ENCODE data around the gene ERC2.

- TF ChIP-seq, protein P1, sequence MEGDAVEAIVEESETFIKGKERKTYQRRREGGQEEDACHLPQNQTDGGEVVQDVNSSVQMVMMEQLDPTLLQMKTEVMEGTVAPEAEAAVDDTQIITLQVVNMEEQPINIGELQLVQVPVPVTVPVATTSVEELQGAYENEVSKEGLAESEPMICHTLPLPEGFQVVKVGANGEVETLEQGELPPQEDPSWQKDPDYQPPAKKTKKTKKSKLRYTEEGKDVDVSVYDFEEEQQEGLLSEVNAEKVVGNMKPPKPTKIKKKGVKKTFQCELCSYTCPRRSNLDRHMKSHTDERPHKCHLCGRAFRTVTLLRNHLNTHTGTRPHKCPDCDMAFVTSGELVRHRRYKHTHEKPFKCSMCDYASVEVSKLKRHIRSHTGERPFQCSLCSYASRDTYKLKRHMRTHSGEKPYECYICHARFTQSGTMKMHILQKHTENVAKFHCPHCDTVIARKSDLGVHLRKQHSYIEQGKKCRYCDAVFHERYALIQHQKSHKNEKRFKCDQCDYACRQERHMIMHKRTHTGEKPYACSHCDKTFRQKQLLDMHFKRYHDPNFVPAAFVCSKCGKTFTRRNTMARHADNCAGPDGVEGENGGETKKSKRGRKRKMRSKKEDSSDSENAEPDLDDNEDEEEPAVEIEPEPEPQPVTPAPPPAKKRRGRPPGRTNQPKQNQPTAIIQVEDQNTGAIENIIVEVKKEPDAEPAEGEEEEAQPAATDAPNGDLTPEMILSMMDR (IDR thresholded peaks at IDR 0.05), result no peak
- TF ChIP-seq POLR2A (IDR thresholded peaks at IDR 0.05) (no peak), POLR2AphosphoS5 (IDR thresholded peaks at IDR 0.05) (no peak), EP300 (IDR thresholded peaks at IDR 0.05) (no peak)
Observed at GRCh38 chr3:55894605-55895004, 573.7 kb downstream of the ERC2 start.
